HG03457 (cell line): ENCODE results near the gene TYW1B.
"Not testable (repeated sequence)": the region's sequence is repeated elsewhere in the genome, so short reads cannot be mapped to it uniquely, and the experiment has no call there.

ENCODE experiments used
- ATAC-seq: cut with Tn5 transposase; IDR thresholded peaks from one replicate; pipeline ENCODE4 v1.9.1; 2021; ENCODE audit warnings: moderate number of reproducible peaks; ENCODE audit not compliant: unreplicated experiment

The TYW1B gene

DNA sequence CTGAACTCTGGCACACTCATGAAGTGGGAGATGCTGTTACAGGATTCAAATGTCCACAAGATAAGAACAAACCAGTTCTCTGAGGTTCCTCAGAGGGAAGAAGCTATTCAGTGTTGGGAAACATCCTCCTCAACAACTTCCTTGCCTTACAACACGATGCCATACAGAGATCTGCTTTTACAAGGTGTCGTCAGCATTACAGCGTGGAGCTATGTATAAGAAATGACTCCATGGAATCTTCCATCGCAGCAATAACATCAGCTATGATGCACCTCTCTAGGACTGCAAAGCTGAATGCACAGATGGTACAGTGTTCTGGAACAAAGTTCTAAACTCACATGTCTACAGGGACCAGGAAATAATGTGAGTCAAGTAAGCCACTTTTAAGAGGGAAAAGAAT, 122.3 kb downstream of the TYW1B start:
- not testable (repeated sequence) for ATAC-seq

DNA sequence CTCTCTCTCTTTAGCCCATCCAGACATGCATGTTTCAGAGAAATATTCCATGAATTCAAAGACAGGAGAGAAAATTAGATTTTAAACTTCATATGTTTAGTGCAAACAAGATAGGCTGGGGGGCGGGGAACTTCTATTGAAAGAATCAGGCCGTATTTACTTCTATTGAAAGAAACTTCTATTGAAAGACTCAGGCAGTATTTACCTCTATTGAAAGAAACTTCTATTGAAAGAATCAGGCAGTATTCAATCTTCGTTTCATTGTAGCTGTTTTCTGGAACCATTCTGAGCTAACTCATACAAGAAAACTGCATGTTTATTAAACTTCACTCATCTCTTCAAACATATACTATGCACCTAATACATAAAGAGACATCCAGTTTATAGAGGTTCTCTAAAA, 123.1 kb downstream of the TYW1B start:
- no peak for ATAC-seq

DNA sequence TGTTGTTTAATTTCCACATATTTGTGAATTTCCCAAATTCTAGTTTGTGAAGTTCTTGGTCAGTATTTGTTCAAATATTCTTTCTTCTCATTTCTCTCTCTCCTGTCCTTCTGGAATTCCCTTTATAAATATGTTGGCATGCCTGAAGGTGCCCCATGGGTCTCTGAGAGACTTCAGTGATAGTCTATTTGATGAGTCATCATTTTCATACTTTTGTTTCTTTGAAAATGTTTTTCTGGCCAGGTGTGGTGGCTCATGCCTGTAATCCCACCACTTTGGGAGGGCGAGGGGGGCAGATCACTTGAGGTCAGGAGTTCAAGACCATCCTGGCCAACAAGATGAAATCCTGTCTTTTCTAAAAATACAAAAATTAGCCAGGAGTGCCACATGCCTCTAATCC, 127.5 kb downstream of the TYW1B start:
- ATAC-seq = not testable (repeated sequence)

DNA sequence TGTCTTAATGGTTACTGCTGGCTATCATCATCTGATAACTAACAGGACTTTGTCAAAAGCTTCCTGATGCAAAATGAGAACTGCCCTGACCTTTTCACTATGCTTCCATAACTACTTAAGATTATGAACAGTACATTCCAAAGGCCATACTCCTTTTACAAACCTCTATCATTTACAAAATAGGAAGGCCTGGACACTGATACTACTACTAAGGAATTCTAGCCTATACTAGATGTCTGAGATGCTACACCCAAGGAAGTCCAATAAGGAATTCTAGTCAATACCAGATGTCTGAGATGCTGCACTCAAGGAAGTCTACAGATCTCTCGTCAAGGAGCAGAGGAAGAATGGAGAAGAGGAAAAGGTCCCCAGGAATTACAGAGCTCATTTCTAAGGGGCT, 130.9 kb downstream of the TYW1B start:
- not testable (repeated sequence) for ATAC-seq

DNA sequence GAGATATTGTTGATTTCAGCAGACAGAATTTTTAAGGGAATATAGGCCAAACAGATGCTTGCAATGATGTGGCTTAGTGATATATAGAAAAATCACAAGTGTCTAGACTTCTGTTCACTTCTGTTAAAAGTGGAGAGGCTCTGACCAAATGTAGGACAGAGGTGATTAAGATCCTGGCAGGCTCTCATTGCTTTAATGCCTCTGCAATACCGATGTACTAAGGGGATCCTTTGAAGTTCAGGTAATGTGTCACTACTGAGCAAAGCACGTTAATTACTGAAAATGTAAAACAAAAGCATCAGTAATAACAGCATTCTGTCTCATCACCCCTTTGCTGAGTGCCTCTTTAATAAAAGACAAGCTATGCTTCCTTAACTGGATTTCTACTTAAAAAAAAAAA, 131.4 kb downstream of the TYW1B start:
- ATAC-seq = not testable (repeated sequence)

DNA sequence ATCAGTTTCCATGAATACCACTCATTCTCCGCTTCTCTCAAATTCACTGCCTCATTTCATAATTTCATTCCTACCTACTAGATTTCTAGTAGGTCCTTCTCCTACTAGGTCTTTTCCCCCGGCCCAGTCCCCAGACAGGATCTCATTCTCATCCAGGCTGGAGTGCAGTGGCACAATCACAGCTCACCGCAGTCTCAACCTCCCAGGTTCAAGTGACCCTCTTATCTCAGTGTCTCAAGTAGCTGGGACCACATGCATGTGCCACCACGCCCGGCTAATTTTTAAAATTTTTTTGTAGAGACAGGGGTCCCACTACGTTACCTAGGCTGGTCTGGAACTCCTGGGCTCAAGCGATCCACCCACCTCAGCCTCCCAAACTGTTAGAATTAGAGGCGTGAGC, 132.5 kb downstream of the TYW1B start:
- not testable (repeated sequence) for ATAC-seq

DNA sequence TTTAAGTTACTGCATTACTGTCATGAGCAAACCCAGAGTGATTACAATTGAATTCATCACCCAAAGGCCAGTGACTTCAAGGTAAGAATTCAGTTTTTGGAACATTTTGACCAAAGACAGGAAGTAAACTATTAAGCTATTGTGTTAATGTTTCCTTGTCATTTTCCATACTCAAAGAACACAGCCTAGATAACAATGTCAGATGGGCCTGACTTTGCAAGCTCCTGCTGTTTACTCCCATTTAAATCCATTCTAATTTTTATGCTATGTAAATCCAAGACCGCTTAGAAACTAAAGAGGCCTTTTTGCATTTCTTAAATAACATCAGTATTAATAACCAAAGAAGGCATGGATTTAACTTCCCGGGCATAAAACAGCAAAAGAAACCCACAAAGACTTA, 136.6 kb downstream of the TYW1B start:
- ATAC-seq = not testable (repeated sequence)

DNA sequence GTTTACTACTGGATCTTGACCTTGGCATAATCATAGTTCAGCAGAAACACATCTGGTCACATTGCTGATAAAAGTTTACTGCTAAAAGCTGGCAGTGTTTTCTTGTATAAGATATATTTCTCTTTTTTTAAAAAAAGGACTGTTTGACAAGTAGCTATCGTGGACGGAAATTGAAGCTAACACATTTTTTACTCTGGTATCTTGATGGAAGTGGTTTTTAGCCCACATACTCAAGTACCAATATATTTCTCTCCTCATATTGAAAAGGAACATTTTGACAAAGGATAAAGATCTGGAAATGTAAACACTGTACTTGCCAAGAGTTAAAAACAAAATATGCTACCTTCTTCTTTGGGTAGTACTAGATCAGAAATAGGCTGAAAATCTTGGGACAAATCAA, 137.8 kb downstream of the TYW1B start:
- not testable (repeated sequence) for ATAC-seq

DNA sequence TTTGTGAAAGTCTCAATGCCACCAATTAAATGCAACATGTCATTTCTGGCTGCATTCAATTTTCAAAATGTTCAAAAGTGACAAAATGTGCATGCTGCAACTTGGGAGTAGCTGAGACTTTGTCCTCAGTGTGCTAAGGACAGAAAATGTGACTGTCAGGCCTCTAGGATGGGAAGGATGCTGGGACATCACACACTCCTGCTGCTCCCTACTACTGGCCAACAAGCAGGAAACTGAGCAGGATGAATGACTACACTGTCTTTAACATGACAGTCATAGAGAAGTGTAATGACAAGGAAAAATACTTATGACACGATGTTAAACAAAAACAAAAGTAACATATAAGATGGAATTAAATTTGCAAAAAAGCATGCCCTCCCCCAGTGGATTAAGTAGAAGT, 138.7 kb downstream of the TYW1B start:
- ATAC-seq = not testable (repeated sequence)

DNA sequence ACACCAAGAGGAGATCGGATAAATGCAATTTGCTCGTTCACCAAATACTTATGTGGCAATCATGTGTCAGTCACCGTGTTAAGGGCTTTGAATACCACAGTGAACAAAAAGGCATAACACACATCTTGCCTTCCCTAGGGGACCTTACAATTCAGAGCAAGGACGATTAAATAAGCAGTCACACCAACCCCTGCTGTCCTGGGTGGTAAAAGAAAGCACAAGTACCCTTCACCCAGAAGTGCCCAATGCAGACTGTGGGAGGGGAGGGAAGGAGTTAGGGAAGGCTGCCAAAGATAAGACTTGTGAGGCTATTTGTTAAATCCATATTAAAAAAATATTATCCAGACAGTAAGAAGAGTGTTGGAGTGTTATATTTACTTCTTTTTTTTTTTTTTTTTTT, 146.8 kb downstream of the TYW1B start:
- ATAC-seq = not testable (repeated sequence)

DNA sequence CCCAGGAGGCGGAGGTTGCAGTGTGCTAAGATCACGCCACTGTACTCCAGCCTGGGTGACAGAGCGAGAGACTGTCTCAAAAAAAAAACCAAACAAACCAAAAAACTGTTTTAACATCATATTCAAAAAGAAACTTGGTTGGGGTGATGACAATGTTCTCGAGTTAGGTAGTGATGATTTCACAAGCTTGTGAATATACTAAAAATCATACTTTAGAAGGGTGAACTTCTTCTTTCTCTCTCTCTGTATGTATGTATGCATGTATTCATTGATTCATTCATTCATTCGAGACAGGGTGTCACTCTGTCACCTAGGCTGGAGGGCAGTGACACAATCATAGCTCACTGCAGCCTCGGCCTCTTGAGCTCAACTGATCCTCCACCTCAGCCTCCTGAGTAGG, 151.1 kb downstream of the TYW1B start:
- not testable (repeated sequence) for ATAC-seq

DNA sequence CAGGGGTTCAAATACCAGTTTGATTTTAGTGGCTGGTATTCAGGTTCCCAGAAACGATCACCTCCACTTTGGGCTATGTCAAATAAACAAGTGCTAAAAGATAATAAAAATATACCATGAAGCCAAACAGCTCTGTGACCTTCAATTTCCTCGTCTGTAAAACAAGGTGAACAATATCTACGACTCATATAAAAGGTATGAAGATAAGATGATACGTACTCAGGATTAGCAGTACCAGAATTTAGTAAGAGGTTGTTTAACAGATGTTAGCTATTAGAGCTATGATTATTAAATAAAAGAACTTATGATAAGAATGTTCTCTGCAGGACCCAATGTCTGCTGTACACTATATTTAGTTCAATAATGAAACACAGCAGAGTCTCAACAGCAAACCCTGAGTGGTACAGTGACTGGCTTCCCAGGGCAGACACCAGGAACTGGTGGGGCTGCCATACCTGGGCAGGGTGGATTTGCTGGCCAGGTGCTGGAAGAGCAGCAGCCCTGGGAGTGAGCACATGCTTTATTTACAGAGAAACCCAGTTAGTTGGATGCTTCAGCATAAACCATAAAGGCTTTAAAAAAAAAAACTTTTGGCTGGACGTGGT, 151.8 kb downstream of the TYW1B start:
- not testable (repeated sequence) for ATAC-seq

DNA sequence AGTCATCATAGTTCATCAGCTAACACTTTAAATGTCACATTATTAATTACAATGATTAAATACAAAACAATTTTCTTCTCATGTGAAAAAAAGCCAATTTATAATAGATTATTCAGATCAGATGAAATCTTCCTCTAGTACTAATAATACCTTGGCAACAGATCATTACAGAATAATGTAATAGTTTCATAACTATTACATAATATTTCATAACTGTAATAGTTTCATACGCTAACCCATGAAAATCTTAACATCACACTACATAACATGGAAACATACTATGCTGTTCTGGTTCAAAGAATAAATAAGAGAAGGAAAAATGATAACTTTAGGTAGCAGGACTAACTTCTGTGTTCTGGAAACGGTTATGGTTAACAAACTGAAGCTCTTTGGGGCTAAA, 152.3 kb downstream of the TYW1B start:
- ATAC-seq = not testable (repeated sequence)

DNA sequence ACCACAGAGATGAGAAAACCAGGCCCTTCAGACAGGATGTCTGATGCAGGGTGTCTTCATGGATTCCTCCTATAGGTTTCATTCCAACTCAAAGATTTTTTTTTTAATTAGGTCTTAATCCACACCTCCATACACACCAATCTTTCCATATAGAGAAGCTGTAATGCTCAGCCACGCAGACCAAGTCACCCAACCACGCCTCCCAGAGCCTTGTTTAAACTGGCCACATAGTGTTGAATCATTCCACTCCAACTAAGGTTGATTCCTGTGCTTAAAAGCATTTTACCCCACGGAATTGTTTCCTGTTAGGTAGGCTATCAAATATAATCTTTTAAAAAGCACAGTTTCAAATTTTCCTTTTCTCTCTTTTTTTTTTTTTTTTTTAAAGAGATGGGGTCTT, 153.6 kb downstream of the TYW1B start:
- no peak for ATAC-seq

DNA sequence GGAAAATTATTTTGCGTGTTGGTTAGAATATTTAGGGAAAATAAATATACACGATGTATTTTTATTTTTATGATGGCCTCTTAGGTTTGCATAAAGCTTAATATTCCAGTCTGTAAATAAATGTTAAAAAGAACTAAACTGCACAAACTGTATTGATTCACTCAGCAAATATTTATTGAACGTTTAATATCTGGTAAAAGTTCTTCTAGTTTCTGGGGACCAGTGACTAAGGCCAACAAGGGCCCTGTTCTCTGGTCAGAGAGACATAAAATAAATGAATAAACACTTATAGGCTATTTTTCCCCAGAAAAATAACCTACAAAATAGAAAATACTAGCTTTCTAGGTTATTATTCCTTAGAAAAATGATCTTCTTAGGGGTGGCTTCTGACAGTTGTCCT, 157.2 kb downstream of the TYW1B start:
- not testable (repeated sequence) for ATAC-seq

DNA sequence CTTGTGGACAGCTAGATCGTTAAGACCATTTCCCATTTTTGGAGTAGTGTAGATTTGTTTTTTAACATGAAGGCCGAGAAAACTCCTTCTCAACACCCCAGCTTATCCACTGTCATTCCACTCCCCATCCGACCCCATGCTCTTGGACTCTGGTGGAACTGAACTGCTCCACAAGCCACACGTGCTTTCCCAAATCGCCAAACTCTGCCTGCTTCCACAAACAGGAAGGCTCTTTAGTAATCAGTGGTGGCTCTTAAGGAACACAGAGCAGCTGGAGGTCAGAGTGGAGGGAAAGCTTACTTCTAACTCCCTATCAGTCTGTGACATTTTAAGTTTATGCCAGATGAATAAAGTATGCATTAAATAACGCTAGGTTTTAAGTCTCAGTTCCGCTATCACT, 159.6 kb downstream of the TYW1B start:
- not testable (repeated sequence) for ATAC-seq

DNA sequence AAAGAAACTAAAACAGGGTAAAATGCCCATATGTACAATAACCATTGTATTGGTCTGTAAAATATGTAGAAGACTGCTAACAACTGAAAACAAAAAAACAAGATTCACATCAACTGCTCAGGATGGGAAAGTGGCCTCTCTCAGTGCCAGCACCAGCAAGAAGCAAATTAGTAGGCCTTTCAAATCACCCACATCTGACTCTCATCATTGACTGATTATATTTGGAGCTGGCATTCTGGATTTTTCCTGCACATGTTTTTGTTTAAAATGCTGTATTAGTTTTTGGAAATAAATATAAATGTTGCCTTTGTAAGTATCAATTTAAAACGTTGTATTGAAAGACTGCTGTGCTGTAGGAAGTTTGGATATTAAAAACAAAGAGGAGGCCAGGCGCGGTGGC, 161.0 kb downstream of the TYW1B start:
- ATAC-seq = not testable (repeated sequence)

DNA sequence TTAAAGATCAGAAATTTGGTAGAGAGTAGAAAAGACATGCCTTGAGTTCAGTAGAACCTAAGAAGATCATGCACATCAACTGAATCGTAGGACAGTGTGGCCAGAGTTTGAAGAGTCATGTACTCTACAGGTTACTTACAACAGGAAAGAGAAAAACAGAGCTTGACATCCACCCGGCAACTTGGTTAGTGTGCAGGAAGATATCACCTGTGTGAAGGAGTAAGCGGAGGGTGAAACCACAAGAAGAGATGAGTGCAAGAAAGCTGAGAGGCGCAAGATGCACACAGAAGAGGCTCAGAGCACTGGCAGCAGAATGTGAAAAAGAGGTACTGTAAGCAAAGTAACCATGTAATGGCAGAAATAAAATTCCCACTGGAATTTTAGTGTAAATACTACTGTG, 179.4 kb downstream of the TYW1B start:
- ATAC-seq = not testable (repeated sequence)

DNA sequence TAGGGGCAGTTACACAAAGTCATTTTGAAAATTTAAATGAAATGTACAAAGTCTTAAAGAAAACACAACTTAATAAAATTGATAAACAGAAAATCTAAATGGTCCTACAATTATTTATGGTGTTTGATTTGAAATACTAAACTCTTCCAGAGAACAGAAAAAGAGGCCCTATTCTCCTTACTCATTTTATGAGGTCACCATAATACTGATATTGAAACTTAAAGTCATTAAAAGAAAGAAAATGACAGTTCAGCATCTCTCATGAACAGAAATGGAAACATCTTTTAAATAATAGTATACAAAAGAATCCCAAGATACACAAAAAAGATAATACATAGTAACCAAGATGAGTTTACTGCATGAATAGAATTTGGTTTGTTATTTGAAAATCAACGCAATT, 184.3 kb downstream of the TYW1B start:
- ATAC-seq = not testable (repeated sequence)

DNA sequence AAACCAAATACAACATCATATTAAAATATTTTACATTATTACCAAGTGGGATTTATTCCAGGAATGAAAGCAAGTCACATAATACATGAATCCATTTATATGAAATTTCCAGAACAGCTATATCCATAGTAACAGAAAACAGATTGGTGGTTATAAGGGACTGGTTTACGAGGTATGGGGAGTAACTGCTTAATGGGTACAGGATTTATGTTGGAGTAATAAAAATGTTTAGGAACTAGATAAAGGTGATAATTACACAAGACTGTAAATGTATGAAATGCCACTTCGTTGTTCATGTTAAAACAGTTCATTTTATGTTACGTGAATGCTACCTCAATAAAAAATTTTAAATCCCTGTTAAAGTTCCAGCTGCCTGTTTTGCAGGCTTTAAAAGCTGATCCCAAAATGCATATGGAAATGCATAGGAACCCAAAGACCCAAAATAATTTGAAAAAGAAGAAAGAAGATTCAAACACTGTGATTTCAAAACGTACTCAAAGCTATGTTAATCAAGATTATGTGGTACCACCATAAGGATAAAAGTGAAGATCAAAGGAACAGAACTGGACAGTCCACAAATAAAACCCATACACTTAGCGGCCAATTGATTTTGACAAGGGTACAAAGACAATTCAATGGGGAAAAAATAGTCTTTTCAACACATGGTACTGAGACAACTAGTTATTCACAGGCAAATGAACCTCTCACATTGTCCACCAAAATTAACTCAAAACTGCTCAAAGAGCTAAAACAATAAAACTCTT, 186.3 kb downstream of the TYW1B start:
- not testable (repeated sequence) for ATAC-seq

DNA sequence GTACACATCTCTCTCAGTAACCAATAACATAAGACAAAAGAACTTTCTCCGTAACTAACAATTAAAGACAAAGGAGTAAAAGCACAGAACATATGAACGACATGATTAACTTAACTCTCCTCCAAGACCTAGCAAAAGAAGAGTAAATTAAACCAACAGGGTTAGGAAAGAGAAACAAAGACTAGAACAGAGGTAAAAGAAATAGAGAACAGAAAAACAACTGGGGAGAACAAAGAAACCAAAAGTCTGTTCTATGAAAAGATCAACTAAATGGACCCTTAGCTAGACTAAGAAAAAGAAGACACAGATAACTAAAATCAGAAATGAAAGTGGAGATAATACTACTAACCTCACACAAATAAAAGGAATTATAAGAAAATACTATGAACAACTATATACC, 187.3 kb downstream of the TYW1B start:
- not testable (repeated sequence) for ATAC-seq

DNA sequence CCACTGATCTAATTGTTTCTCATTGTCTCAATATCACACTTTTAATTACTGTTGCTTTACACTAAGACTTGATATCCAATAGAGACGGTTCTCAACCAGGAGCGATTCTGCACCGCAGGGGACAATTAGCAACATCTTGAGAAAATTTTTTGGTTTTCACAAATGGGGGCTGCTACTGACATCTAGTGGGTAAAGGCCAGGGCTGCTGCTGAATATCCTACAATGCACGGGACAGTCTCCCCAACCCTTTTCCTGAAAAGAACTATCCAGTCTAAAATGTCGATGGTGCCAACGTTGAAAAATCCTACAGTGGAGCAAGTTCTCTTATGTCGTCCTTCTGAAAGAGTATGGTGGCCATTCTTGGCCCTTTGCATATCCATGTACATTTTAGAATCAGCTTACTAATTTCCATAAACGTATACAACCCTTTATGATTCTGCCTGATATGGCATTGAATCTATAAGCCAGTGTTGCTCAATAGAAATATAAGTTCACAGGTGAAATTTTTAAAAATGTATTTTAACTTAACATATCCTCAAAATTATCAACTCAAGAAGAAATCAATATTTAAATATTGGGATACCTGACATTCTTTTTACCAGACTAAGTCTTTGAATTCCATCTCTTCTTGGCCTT, 192.6 kb downstream of the TYW1B start:
- ATAC-seq = not testable (repeated sequence)
